Right ventricle myocardium superior (tissue), 1 donor: Measurements from ENCODE around the gene INPP1. TPM values are rescaled to one million over a fixed set of nuclear protein-coding genes. Genes with fewer than 3 reads are reported as not detected.
"Not testable (repeated sequence)": the region's sequence is repeated elsewhere in the genome, so short reads cannot be mapped to it uniquely, and the experiment has no call there.

Experiments used
- ATAC-seq: fragments of 200-7000 bp; cut with Tn5 transposase; one replicate; pipeline ENCODE4 v1.9.1; 2020; ENCODE audit warnings: mild to moderate bottlenecking; ENCODE audit not compliant: poor library complexity
- DNase-seq: peaks from one replicate; pipeline ENCODE4 v3.0.0-alpha.2; 2020
- intact Hi-C: fragments of 100-400 bp; cut with DNase I; formaldehyde crosslinking; loops from one replicate; pipeline ENCODE4 v1.11.2; 2022
- long read RNA-seq: library from polyadenylated mRNA; unstranded; transcript quantifications from one replicate; pipeline ENCODE4 v2.0.0, GENCODE V29; 2021
- total RNA-seq: library from RNA; stranded (reverse); fragmentation: NEBNext Ultra II Directional; extraction: Animal tissue kit (Norgen Biotek cat#: 25700); gene quantifications from one replicate; pipeline ENCODE4 v1.2.1, GENCODE V29; 2021
- donor health status: DM: no; HTN: yes; CAD: no; lungs with severe emphysema.

Gene INPP1
- total RNA-seq, result 17.6 TPM
- long read RNA-seq, transcript INPP1-202 (7 exons, 2,162 nt), result minor isoform, 10 of 64 reads
- long read RNA-seq, transcript INPP1-201 (6 exons, 1,919 nt), result major isoform, 48 of 64 reads
- long read RNA-seq, partial matches to known transcripts, result 0 of 64 reads
- long read RNA-seq, other reads (novel, unspliced or antisense), result 6 of 64 reads

GRCh38 chr2:190343536-190344275 is at the start of gene INPP1:
INPP1 (plus strand) TSS chr2:190343589; CDS start chr2:190360103, 16,514 bp downstream.
- intact Hi-C loops, result no loop called here
- DNase-seq, result peak; percentile 84
- peak; percentile 88 for ATAC-seq

- DNase-seq, intact Hi-C loops, ATAC-seq: not testable (repeated sequence)
Measured at GRCh38 chr2:190297880-190298279, 45.5 kb upstream of the INPP1 start.

- ATAC-seq, result no peak
- intact Hi-C loops, result no loop called here
Measured at GRCh38 chr2:190301032-190301431, 42.4 kb upstream of the INPP1 start.

GRCh38 chr2:190302052-190302451 is 41.3 kb upstream of the INPP1 start:
- ATAC-seq (no peak), DNase-seq (no peak)
- intact Hi-C loops, result no loop called here

More at GRCh38 chr2:190301032-190301431, 42.4 kb upstream of the INPP1 start:
- no peak for DNase-seq

- intact Hi-C loops, result no loop called here
- DNase-seq, result no peak
- ATAC-seq, result no peak
Measured at GRCh38 chr2:190303647-190304046, 39.7 kb upstream of the INPP1 start.

GRCh38 chr2:190304404-190304803 is 39.0 kb upstream of the INPP1 start:
- ATAC-seq (no peak), DNase-seq (no peak)
- intact Hi-C loops, result no loop called here

GRCh38 chr2:190308031-190308430 is 35.4 kb upstream of the INPP1 start:
- intact Hi-C loops, result no loop called here
- DNase-seq, result no peak
- no peak for ATAC-seq

GRCh38 chr2:190311893-190312634 is 31.3 kb upstream of the INPP1 start:
- ATAC-seq (no peak), DNase-seq (no peak)
- intact Hi-C loops, result no loop called here

- DNase-seq, intact Hi-C loops, ATAC-seq: not testable (repeated sequence)
Measured at GRCh38 chr2:190312635-190313025, 30.8 kb upstream of the INPP1 start.

GRCh38 chr2:190313880-190314279 is 29.5 kb upstream of the INPP1 start:
- no peak for DNase-seq
- intact Hi-C loops, result no loop called here
- ATAC-seq, result no peak

GRCh38 chr2:190315273-190315672 is 28.1 kb upstream of the INPP1 start:
- ATAC-seq (no peak), DNase-seq (no peak)
- intact Hi-C loops, result no loop called here

- DNase-seq, result no peak
- intact Hi-C loops, result no loop called here
- ATAC-seq, result no peak
Measured at GRCh38 chr2:190318514-190318913, 24.9 kb upstream of the INPP1 start.

GRCh38 chr2:190318931-190319554 is 24.3 kb upstream of the INPP1 start:
- intact Hi-C loops, result no loop called here
- no peak for DNase-seq

GRCh38 chr2:190319555-190320498 is 23.6 kb upstream of the INPP1 start, which contains the start of gene HIBCH:
HIBCH (minus strand) TSS chr2:190319826; CDS start chr2:190319750, 76 bp downstream.
- intact Hi-C loops, result no loop called here
- ATAC-seq, result peak; percentile 99

More at GRCh38 chr2:190318931-190319554, 24.3 kb upstream of the INPP1 start:
- ATAC-seq, result peak; percentile 46

GRCh38 chr2:190320696-190321095 is 22.7 kb upstream of the INPP1 start:
- no peak for DNase-seq
- intact Hi-C loops, result no loop called here
- no peak for ATAC-seq

More at GRCh38 chr2:190319555-190320498, 23.6 kb upstream of the INPP1 start, which contains the start of gene HIBCH:
- DNase-seq, result peak; percentile 99

GRCh38 chr2:190323406-190323805 is 20.0 kb upstream of the INPP1 start:
- DNase-seq, result no peak
- intact Hi-C loops, result no loop called here

GRCh38 chr2:190325588-190325987 is 17.8 kb upstream of the INPP1 start:
- intact Hi-C loops, result no loop called here
- DNase-seq (no peak), ATAC-seq (no peak)

More at GRCh38 chr2:190323406-190323805, 20.0 kb upstream of the INPP1 start:
- no peak for ATAC-seq
